Measurements from ENCODE around the gene SYT10.
"Not testable (repeated sequence)": the region's sequence is repeated elsewhere in the genome, so short reads cannot be mapped to it uniquely, and the experiment has no call there.

- not testable (repeated sequence) for TF ChIP-seq FOXJ3 (CRISPR knock-in tag; IDR thresholded peaks at IDR 0.05; ENCODE audit: borderline replicate concordance); ZNF317 (CRISPR knock-in tag; IDR thresholded peaks at IDR 0.05; ENCODE audit: borderline replicate concordance, low read depth); NFYB (CRISPR knock-in tag; conservative IDR thresholded peaks at IDR 0.05; ENCODE audit: low read depth); E2F5 (CRISPR knock-in tag; IDR thresholded peaks at IDR 0.05); ZNF138 (CRISPR knock-in tag; conservative IDR thresholded peaks at IDR 0.05); EMX1 (CRISPR knock-in tag; IDR thresholded peaks at IDR 0.05); CREM (CRISPR knock-in tag; IDR thresholded peaks at IDR 0.05)
- TF ChIP-seq, protein P1, sequence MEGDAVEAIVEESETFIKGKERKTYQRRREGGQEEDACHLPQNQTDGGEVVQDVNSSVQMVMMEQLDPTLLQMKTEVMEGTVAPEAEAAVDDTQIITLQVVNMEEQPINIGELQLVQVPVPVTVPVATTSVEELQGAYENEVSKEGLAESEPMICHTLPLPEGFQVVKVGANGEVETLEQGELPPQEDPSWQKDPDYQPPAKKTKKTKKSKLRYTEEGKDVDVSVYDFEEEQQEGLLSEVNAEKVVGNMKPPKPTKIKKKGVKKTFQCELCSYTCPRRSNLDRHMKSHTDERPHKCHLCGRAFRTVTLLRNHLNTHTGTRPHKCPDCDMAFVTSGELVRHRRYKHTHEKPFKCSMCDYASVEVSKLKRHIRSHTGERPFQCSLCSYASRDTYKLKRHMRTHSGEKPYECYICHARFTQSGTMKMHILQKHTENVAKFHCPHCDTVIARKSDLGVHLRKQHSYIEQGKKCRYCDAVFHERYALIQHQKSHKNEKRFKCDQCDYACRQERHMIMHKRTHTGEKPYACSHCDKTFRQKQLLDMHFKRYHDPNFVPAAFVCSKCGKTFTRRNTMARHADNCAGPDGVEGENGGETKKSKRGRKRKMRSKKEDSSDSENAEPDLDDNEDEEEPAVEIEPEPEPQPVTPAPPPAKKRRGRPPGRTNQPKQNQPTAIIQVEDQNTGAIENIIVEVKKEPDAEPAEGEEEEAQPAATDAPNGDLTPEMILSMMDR (IDR thresholded peaks at IDR 0.05): not testable (repeated sequence)
- TF ChIP-seq, protein P2, sequence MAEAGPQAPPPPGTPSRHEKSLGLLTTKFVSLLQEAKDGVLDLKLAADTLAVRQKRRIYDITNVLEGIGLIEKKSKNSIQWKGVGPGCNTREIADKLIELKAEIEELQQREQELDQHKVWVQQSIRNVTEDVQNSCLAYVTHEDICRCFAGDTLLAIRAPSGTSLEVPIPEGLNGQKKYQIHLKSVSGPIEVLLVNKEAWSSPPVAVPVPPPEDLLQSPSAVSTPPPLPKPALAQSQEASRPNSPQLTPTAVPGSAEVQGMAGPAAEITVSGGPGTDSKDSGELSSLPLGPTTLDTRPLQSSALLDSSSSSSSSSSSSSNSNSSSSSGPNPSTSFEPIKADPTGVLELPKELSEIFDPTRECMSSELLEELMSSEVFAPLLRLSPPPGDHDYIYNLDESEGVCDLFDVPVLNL (CRISPR knock-in tag; IDR thresholded peaks at IDR 0.05; ENCODE audit: borderline replicate concordance, low read depth): not testable (repeated sequence)
- TF ChIP-seq, protein P3, sequence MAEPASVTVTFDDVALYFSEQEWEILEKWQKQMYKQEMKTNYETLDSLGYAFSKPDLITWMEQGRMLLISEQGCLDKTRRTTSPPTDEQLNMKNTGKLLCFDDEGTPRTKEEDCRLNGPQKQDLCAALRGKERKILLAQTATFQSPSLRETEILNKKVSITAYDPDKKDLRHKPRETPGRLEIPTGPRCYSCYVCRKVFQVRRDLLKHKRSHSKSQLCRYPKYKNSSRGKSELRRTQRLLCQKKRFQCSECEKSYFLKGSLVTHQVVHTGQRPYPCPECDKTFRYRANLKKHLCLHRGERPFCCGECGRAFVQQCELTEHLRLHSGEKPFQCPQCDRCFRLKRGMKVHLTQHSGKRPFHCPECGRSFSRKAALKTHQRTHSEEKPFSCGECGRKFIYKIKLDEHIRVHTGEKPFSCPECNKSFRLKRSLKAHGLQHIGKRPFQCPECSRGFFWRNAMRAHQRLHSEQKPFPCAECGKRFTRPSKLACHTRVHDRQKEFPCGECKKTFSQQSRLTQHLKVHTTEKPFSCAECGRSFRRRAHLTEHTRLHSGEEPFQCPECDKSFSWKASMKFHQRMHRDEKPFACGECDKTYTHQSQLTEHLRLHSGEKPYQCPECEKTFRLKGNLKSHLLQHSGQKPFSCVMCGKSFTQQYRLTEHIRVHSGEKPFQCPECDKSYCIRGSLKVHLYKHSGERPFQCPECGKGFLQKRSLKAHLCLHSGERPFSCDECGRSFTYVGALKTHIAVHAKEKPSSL (CRISPR knock-in tag; conservative IDR thresholded peaks at IDR 0.05): not testable (repeated sequence)
Measured at GRCh38 chr12:33331961-33332398, 107.6 kb downstream of the SYT10 start.
